HepG2 (cell line): ENCODE measurements around the gene UBE2D4. TPM values are rescaled to one million over a fixed set of nuclear protein-coding genes. Genes with fewer than 3 reads are reported as not detected.

Source experiments
- ATAC-seq: fragments of 200-7000 bp; cut with Tn5 transposase; 3 replicates; pipeline ENCODE4 v1.9.1; 2020; ENCODE audit warnings: mild to moderate bottlenecking, moderate library complexity
- BruUV-seq: library from RNA; stranded (reverse); fragments of 400-500 nt; replicated peaks from 2 replicates; lab custom pipeline; 2021; lab: Mats Ljungman, UMichigan
- CTCF ChIA-PET: fragments of 300-600 bp; formaldehyde crosslinking; extraction: SDS; loops from one replicate; lab custom pipeline; 2021; ENCODE audit warnings: low total read pairs, inconsistent platforms, low intra/inter-chr PET ratio; lab: Yijun Ruan, JAX
- POLR2A ChIA-PET: fragments of 350-600 bp; sonication (Branson Sonifier 250); formaldehyde crosslinking; loops from one replicate; lab custom pipeline; 2020; ENCODE audit warnings: antibody characterized with exemption, inconsistent platforms; lab: Yijun Ruan, JAX
- DNase-seq: peaks from one replicate; pipeline ENCODE4 v3.0.0-alpha.2; 2015; ENCODE audit warnings: low spot score
- FAIRE-seq: peaks from 3 replicates; lab custom pipeline; 2011; peaks lifted over from hg19 to GRCh38; lab: Jason Lieb, UNC
- H2AFZ ChIP-seq: one replicate; pipeline ENCODE4 v1.6.1; 2011; ENCODE audit warnings: low read length, inconsistent platforms
- H3K27ac ChIP-seq: fragments of 300-600 bp; 3 replicates; pipeline ENCODE4 v1.8.0; 2011; ENCODE audit warnings: mixed run types, mild to moderate bottlenecking, mixed read lengths, low read length, inconsistent platforms; ENCODE audit not compliant: insufficient read depth; ENCODE audit errors: extremely low read length
- H3K27me3 ChIP-seq, 2 experiments: fragments of 200-600 bp in 1 of 2; 2 replicates in 1 of 2; 3 replicates in 1 of 2; pipeline versions ENCODE4 v1.6.0 to v1.8.0; 2011; ENCODE audit warnings: low read length in 2 of 2, mild to moderate bottlenecking in 2 of 2, moderate library complexity in 2 of 2, inconsistent platforms in 1 of 2; ENCODE audit not compliant: insufficient read depth in 2 of 2, control insufficient read depth in 1 of 2
- H3K36me3 ChIP-seq, 2 experiments: fragments of 200-600 bp in 1 of 2; replicated peaks in 1 of 2; 2 replicates in 1 of 2; 3 replicates in 1 of 2; pipeline versions ENCODE4 v1.5.1 to v1.8.0; 2011; ENCODE audit warnings: low read length in 2 of 2, inconsistent platforms in 1 of 2; ENCODE audit not compliant: insufficient read depth in 2 of 2, control insufficient read depth in 1 of 2
- H3K4me1 ChIP-seq: 2 replicates; pipeline ENCODE4 v1.5.1; 2012; ENCODE audit warnings: low read length, inconsistent platforms; ENCODE audit not compliant: insufficient read depth
- H3K4me2 ChIP-seq: 2 replicates; pipeline ENCODE4 v1.6.0; 2011; ENCODE audit warnings: low read depth, low read length, inconsistent platforms
- H3K4me3 ChIP-seq, 3 experiments: fragments of 200-600 bp in 1 of 3; sonication (generic), shearing (Covaris generic) in 1 of 3; replicated peaks in 1 of 3; 2 replicates each; pipeline ENCODE4 v1.5.1; 2011 to 2016; ENCODE audit warnings: low read length in 3 of 3, inconsistent platforms in 2 of 3, low read depth in 2 of 3, mild to moderate bottlenecking in 2 of 3, control low read depth in 1 of 3, mixed read lengths in 1 of 3; ENCODE audit not compliant: insufficient read depth in 1 of 3
- H3K79me2 ChIP-seq: one replicate; pipeline ENCODE4 v1.6.1; 2011; ENCODE audit warnings: low read length, inconsistent platforms; ENCODE audit not compliant: insufficient read depth
- H3K9ac ChIP-seq: 2 replicates; pipeline ENCODE4 v1.6.0; 2011; ENCODE audit warnings: mild to moderate bottlenecking, low read depth, low read length, inconsistent platforms; ENCODE audit not compliant: insufficient read depth
- H3K9me3 ChIP-seq: 2 replicates; pipeline ENCODE4 v1.5.1; 2012; ENCODE audit warnings: mild to moderate bottlenecking, low read length
- H4K20me1 ChIP-seq: 2 replicates; pipeline ENCODE4 v1.6.0; 2011; ENCODE audit warnings: inconsistent platforms, mild to moderate bottlenecking, low read length, moderate library complexity; ENCODE audit not compliant: insufficient read depth
- ATF7 ChIP-seq, 2 experiments: fragments of 450-650 bp in 1 of 2; sonication (generic) in 1 of 2; formaldehyde crosslinking in 1 of 2; IDR thresholded peaks; 2 replicates each; pipeline versions ENCODE4 v1.4.0 to v1.6.1; 2016 to 2020; ENCODE audit warnings: antibody characterized with exemption in 1 of 2, mild to moderate bottlenecking in 1 of 2, missing genetic modification reagents in 1 of 2
- MAZ ChIP-seq, 2 experiments: sonication (generic) in 1 of 2; formaldehyde crosslinking in 1 of 2; IDR thresholded peaks; 2 replicates each; pipeline versions ENCODE4 v1.5.0 to v1.6.1; 2012 to 2020; ENCODE audit warnings: low read depth in 2 of 2, mild to moderate bottlenecking in 2 of 2, borderline replicate concordance in 1 of 2, improper control_type of control experiment in 1 of 2, low read length in 1 of 2, missing genetic modification reagents in 1 of 2, moderate library complexity in 1 of 2
- NFE2L2 ChIP-seq: fragments of 150-350 bp; IDR thresholded peaks from 2 replicates; pipeline ENCODE4 v1.6.1; 2014; ENCODE audit warnings: low read length
- REL ChIP-seq: sonication (generic); formaldehyde crosslinking; conservative IDR thresholded peaks from 2 replicates; pipeline ENCODE4 v1.8.0; 2022; ENCODE audit warnings: mild to moderate bottlenecking, missing genetic modification reagents, moderate library complexity
- ZEB1 ChIP-seq: IDR thresholded peaks from 2 replicates; pipeline ENCODE4 v1.6.1; 2012; ENCODE audit warnings: mild to moderate bottlenecking, low read depth, inconsistent platforms; ENCODE audit not compliant: insufficient replicate concordance
- ZNF274 ChIP-seq: sonication (generic); formaldehyde crosslinking; IDR thresholded peaks from 2 replicates; pipeline ENCODE4 v1.5.1; 2020; ENCODE audit warnings: mild to moderate bottlenecking, missing genetic modification reagents
- ZNF556 ChIP-seq: sonication (generic); formaldehyde crosslinking; IDR thresholded peaks from 2 replicates; pipeline ENCODE4 v1.4.0; 2020; ENCODE audit warnings: mild to moderate bottlenecking, missing genetic modification reagents, borderline replicate concordance
- ZNF614 ChIP-seq: IDR thresholded peaks from 2 replicates; pipeline ENCODE4 v1.6.1; 2018; ENCODE audit warnings: missing biosample characterization, missing genetic modification reagents, inconsistent platforms, borderline replicate concordance
- ZNF75D ChIP-seq: sonication (generic); formaldehyde crosslinking; IDR thresholded peaks from 2 replicates; pipeline ENCODE4 v1.8.1; 2023; ENCODE audit warnings: missing genetic modification reagents, mild to moderate bottlenecking, borderline replicate concordance
- WGBS: methylation state at CpG from one replicate; pipeline ENCODE4 v1.1.6; 2017; ENCODE audit warnings: low lambda C conversion rate; 5-methylcytosine and 5-hydroxymethylcytosine counted together
- in situ Hi-C: cut with HindIII; loops from 2 replicates; pipeline ENCODE4 v1.10.0; 2017; ENCODE audit warnings: low pct_unique_long_range_greater_than_20kb; ENCODE audit not compliant: extremely low pct_ligation_motif_present
- intact Hi-C: fragments of 100-400 bp; cut with micrococcal nuclease; formaldehyde crosslinking; loops from one replicate; pipeline ENCODE4 v1.10.0; 2022; ENCODE audit not compliant: unreplicated experiment
- polyA plus RNA-seq, 8 experiments: library from polyadenylated mRNA; depleted of rRNA in 3 of 8; stranded (reverse) in 7 of 8; unstranded in 1 of 8; fragments of >200 nt; fragmentation: Illumina TruSeq in 4 of 8; extraction: Trizol in 4 of 8; gene quantifications; 2 replicates each; pipeline versions ENCODE4 v1.2.1 to v1.2.3, GENCODE V29; 2011 to 2016; ENCODE audit warnings: low read depth in 4 of 8, missing spikeins in 1 of 8, mixed read lengths in 1 of 8; ENCODE audit not compliant: insufficient read depth in 1 of 8
- total RNA-seq, 5 experiments: library from RNA; depleted of rRNA; stranded (reverse); fragments of >200 nt; fragmentation: Illumina TruSeq; extraction: Trizol; gene quantifications; 2 replicates each; pipeline ENCODE4 v1.2.3, GENCODE V29; 2016; ENCODE audit warnings: low read depth in 1 of 5

Gene UBE2D4
- total and polyA plus RNA-seq, 2 of the 13 experiments (the other 11 are each of a cell fraction or from before 2014, with no cell fraction given): 9.9 to 16.0 TPM

DNA sequence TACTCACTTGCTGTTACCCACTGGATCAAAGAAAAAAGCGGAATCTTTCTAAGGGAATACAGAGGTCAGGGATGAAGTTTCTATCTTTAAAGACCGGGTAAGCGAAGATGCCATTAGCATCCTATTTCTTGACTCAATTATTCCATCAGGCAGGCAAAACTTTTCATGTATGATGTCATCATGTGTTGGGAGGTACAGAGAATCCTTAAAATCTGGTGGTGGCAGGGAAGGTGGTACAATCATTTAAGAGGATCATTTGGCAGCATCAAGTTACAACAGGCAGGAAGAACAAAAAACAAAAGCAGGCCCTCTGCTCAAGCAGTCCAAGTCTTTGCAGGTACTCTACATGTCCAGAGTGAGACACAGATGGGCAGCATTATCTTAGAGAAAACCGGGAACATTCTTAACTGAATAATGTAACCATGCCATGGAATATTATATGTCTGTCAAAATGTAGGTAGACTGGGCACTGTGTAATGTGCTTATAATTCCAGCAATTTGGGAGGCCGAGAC lies 23.6 kb upstream of the UBE2D4 start:
- H2AFZ ChIP-seq: no peak overlapping the region
- H4K20me1 ChIP-seq: peaks cover 32% of the 10 kb centered on the region
- BruUV-seq: no TSS peak
- peaks cover 68% of the 10 kb centered on the region for H3K79me2 ChIP-seq
- POLR2A ChIA-PET: interaction anchor here (1.1 kb wide), 1 partner anchor 33 kb away, joined by 3 read pairs; the partner anchor contains the start of gene MRPS24
- CTCF ChIA-PET: no interaction called here
- H3K27me3 ChIP-seq: no peaks in the 10 kb centered on the region
- H3K4me2 ChIP-seq: no peak overlapping the region
- FAIRE-seq (no peak), ATAC-seq (no peak), DNase-seq (no peak)
- TF ChIP-seq MAZ (IDR thresholded peaks at IDR 0.05; ENCODE audit: borderline replicate concordance, low read depth, low read length) (no peak), MAZ (CRISPR knock-in tag; IDR thresholded peaks at IDR 0.05; ENCODE audit: low read depth) (no peak), ATF7 (IDR thresholded peaks at IDR 0.05) (peak; percentile 94), ATF7 (CRISPR knock-in tag; IDR thresholded peaks at IDR 0.05) (no peak)
- peaks cover 36% of the 10 kb centered on the region for H3K4me1 ChIP-seq
- H3K27ac ChIP-seq: no peak overlapping the region
- H3K4me3 ChIP-seq: no peak overlapping the region
- H3K9me3 ChIP-seq: no peaks in the 10 kb centered on the region
- H3K9ac ChIP-seq: no peak overlapping the region
- 95% methylated on average over 5 of the region's 5 CpGs for WGBS
- intact Hi-C loops: no loop called here
- in situ Hi-C loops: no loop called here
- H3K36me3 ChIP-seq: peaks cover 3 to 5% of the 10 kb centered on the region in 2 experiments; a peak in 3 of 5 replicates

DNA sequence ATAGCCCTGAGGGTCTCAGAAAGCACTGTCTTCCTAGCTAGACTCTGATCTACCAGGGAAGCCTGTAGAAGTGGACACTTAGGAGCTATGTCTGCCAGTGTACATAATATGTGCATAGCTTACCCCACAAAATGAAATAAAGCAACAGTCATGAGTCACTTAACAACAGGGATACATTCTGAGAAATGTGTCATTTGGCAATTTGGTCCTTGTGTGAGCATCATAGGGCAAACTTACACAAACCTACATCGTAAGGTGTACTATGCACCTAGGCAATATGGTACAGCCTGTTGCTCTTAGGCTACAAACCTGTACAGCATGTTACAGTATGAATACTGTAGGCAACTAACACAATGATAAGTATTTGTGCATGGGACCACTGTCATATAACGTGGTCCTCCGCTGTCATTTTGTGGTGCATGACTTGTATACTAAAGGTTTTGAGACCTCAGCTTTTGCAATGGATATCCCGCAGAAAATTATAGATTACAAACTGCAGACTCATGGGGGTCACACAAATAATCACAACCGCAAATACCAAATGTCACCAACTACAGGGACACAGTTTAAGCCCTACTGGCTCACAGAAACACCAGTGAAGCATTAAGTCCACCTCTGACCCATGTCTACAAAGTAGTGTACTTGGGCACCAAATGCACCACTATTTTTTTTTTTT lies 21.6 kb upstream of the UBE2D4 start:
- WGBS: 63% methylated on average over 4 of the region's 5 CpGs
- ATAC-seq (peak; percentile 15), FAIRE-seq (no peak)
- intact Hi-C loops: loop anchor here (1.0 to 2.0 kb wide), 3 partner anchors 22 to 39 kb away; partner anchors contain the start of genes MRPS24 and UBE2D4
- Histone ChIP-seq H3K9ac (no peak overlapping the region), H3K9me3 (no peaks in the 10 kb centered on the region), H3K27me3 (no peaks in the 10 kb centered on the region), H3K4me1 (peaks cover 36% of the 10 kb centered on the region), H3K4me3 (peak overlapping the region in 1 of 3 experiments; percentile 34; a peak in 1 of 6 replicates), H3K27ac (peak overlapping the region; percentile 53), H2AFZ (no peak overlapping the region), H3K79me2 (peaks cover 54% of the 10 kb centered on the region)
- POLR2A ChIA-PET: interaction anchor here (0.8 to 2.5 kb wide), 13 partner anchors 10 to 322 kb away, joined by 3 to 36 read pairs (median 4); partner anchors contain the start of genes MRPS24, STK17A and UBE2D4
- CTCF ChIA-PET: no interaction called here
- TF ChIP-seq REL (no peak), ZEB1 (peak; percentile 20), ZNF75D (CRISPR knock-in tag) (no peak), ZNF556 (CRISPR knock-in tag) (no peak), NFE2L2 (no peak), ZNF614 (CRISPR knock-in tag) (no peak), ZNF274 (CRISPR knock-in tag) (no peak)
- TF ChIP-seq, all 625 proteins: peak for 1
- in situ Hi-C loops: no loop called here
- DNase-seq: peak; percentile 13
- Histone ChIP-seq H3K4me2 (peak overlapping the region; percentile 70), H4K20me1 (peaks cover 28% of the 10 kb centered on the region), H3K36me3 (peaks cover 3 to 5% of the 10 kb centered on the region in 2 experiments; a peak in 3 of 5 replicates)
- BruUV-seq: TSS peak; percentile 49
